Tibial artery (tissue), 4 donors: Measurements from ENCODE around the gene NUDT8.
"Not testable (repeated sequence)": the region's sequence is repeated elsewhere in the genome, so short reads cannot be mapped to it uniquely, and the experiment has no call there.

ENCODE experiments used
- DNase-seq, 2 donors: peaks; one replicate each; pipeline ENCODE4 v3.0.0-alpha.2; 2019
- H3K27ac ChIP-seq, 2 donors: fragments of 200-600 bp; sonication (generic) in 1 of 2; 1 replicate in 1 of 2; 2 replicates in 1 of 2; pipeline ENCODE4 v1.5.1; 2018 to 2019; ENCODE audit warnings: mild to moderate bottlenecking in 1 of 2
- H3K27me3 ChIP-seq, 2 donors: fragments of 200-600 bp; sonication (generic) in 1 of 2; one replicate each; pipeline versions ENCODE4 v1.5.1 to v1.6.0; 2016 to 2019
- H3K36me3 ChIP-seq, 3 donors: fragments of 200-600 bp; sonication (generic) in 2 of 3; one replicate each; pipeline ENCODE4 v1.5.1; 2016 to 2019; ENCODE audit warnings: mild to moderate bottlenecking in 2 of 3
- H3K4me1 ChIP-seq, 4 donors: fragments of 200-600 bp; sonication (generic) in 2 of 4; 1 replicate in 3 of 4; 2 replicates in 1 of 4; pipeline ENCODE4 v1.5.1; 2016 to 2019
- H3K4me3 ChIP-seq, 2 donors: fragments of 200-600 bp; sonication (generic) in 1 of 2; 1 replicate in 1 of 2; 2 replicates in 1 of 2; pipeline ENCODE4 v1.5.1; 2018 to 2019; ENCODE audit warnings: mild to moderate bottlenecking in 2 of 2
- H3K9me3 ChIP-seq, 3 donors: fragments of 200-600 bp; sonication (generic) in 1 of 3; one replicate each; pipeline ENCODE4 v1.5.1; 2016 to 2019
- intact Hi-C: fragments of 100-400 bp; cut with DNase I; formaldehyde crosslinking; loops from one replicate; pipeline ENCODE4 v1.15.0; 2023; ENCODE audit warnings: low total_unique reads
- TF ChIP-seq, protein P1 (sequence below), 2 experiments: fragments of 200-600 bp in 1 of 2; fragments of 450-650 bp in 1 of 2; IDR thresholded peaks; one replicate each; pipeline ENCODE4 v1.5.1; 2017 to 2019; ENCODE audit warnings: antibody characterized with exemption in 2 of 2, mild to moderate bottlenecking in 1 of 2, moderate library complexity in 1 of 2

NUDT8 gene

DNA sequence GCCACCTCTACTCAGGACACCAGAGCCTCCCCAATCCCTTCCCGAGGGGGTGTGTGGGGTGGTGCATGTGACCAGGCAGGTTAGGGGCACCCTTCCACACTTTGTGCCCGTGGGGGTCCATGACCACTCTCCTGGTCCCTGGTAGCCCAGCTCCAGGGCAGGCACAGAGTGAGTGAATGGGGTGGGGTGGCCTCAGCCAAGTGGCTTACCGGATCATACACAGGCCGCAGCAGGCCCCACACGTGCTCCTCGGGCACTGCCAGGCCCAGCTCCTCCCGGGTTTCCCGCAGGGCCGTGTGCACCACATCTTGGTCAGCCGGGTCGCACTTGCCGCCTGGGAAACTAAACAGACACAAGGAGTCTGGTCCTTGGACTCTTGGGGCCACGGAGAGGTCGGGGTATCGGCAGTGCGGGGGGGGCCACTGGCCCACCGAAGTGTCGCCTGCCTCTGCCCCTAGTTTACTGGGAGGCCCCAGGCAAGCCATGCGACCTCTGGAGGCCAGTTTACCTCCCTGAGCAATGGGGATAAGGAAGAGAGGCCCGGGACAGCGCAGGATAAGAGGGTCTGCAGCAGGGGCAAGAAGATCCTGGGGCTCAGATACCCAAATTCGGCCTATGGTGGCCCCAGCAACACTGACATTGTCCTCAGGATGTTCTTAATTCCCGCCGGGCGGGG lies 889 bp downstream of the NUDT8 start:
- Histone ChIP-seq H3K36me3 (no peaks in the 10 kb centered on the region), H3K4me3 (peak overlapping the region; percentile 59 to 83), H3K27me3 (no peaks in the 10 kb centered on the region), H3K27ac (peak overlapping the region; percentile 92 to 93), H3K9me3 (no peaks in the 10 kb centered on the region), H3K4me1 (peaks cover 6 to 29% (median 15%) of the 10 kb centered on the region in 4 donors)
- intact Hi-C loops, result no loop called here
- TF ChIP-seq, protein P1, sequence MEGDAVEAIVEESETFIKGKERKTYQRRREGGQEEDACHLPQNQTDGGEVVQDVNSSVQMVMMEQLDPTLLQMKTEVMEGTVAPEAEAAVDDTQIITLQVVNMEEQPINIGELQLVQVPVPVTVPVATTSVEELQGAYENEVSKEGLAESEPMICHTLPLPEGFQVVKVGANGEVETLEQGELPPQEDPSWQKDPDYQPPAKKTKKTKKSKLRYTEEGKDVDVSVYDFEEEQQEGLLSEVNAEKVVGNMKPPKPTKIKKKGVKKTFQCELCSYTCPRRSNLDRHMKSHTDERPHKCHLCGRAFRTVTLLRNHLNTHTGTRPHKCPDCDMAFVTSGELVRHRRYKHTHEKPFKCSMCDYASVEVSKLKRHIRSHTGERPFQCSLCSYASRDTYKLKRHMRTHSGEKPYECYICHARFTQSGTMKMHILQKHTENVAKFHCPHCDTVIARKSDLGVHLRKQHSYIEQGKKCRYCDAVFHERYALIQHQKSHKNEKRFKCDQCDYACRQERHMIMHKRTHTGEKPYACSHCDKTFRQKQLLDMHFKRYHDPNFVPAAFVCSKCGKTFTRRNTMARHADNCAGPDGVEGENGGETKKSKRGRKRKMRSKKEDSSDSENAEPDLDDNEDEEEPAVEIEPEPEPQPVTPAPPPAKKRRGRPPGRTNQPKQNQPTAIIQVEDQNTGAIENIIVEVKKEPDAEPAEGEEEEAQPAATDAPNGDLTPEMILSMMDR (IDR thresholded peaks at IDR 0.05), result no peak
- no peak for DNase-seq

DNA sequence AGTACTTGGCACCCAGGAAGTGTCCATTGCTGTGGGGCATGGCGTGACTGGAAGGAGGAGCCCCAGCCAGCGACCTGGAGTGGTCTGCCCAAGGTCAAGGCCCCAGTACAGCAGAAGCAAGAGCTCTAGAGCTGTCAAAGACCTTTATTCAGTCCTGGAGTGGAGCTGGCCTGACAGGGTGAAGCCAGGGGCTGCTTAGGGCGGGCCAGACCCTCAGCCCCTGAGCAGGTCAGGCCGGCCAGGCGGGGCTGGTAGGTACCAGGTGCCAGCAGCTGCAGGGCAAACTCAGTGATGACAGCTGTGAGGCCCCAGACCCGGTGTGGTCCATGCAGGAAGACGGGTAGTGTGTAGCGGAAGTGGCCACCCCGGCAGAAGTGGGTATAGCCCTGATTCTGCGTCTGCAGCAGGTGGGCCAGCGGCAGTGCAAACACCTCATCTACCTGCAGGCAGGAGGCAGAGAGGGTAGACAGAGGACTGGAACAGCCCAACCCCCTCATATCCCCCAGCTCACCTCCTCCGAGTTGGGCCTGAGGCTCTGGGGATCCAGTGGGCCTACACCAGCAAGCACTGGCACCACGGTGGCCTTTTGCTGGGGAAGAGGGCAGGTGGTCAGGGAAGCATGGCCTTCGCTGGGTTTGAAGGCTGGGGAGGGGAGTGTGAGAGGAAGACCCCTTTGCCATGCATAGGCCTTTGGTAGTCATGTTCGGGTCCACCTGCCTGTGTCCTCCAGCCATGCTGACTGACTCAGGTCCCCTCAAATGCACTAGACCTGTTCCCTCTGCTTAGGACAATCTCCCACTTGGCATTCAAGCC lies 1.7 kb downstream of the NUDT8 start:
- no peak for DNase-seq
- no peak overlapping the region for H3K27ac ChIP-seq
- intact Hi-C loops, result no loop called here

DNA sequence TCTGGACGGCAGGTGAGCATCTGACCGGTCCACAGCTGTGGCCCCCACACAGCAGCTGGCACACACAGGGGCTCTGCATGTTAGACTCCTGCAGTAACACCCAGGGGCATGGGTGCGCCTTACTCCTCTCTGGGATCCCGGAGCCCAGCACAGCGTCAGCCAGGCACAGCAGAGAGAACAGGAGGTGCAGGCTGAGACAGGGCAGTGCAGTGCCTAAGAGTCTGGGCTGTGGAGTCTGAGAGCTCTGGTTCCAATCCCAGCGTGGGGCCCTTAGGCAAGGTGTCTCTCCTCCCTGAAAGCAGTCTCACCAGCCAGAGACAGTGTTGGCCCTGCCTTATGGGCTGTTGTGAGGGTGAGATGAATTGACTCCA lies 2.3 kb downstream of the NUDT8 start:
- H3K4me1 ChIP-seq, result peaks cover 6 to 29% (median 15%) of the 10 kb centered on the region in 4 donors
- intact Hi-C loops, result no loop called here
- H3K36me3 ChIP-seq, result no peaks in the 10 kb centered on the region
- no peaks in the 10 kb centered on the region for H3K9me3 ChIP-seq
- no peak overlapping the region for H3K4me3 ChIP-seq
- TF ChIP-seq, protein P1 (IDR thresholded peaks at IDR 0.05), result no peak
- DNase-seq, result no peak
- H3K27ac ChIP-seq, result no peak overlapping the region
- no peaks in the 10 kb centered on the region for H3K27me3 ChIP-seq

More for the DNA sequence above, 1.7 kb downstream of the NUDT8 start:
- no peaks in the 10 kb centered on the region for H3K36me3 ChIP-seq
- H3K9me3 ChIP-seq, result no peaks in the 10 kb centered on the region
- TF ChIP-seq, protein P1 (IDR thresholded peaks at IDR 0.05), result no peak
- no peak overlapping the region for H3K4me3 ChIP-seq
- H3K4me1 ChIP-seq, result peaks cover 6 to 29% (median 15%) of the 10 kb centered on the region in 4 donors
- H3K27me3 ChIP-seq, result no peaks in the 10 kb centered on the region

DNA sequence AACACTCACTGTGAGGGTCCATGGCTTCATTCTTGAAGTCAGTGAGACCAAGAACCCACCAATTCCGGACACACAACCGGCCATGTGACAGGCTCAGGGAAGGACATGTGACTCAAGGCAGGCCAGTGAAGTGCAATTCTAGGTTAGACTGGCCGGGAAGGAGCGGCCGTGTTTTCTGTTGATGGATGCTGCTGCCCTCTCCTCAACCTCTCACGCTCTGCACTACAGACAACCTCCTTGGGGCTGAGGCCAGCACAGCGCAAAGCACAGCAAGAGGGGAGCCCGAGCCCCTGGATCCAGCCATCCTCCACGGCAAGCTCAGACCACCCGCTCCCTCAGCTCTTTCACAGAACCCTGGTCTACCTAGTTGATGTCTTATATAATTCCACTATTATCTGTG lies 2.8 kb downstream of the NUDT8 start:
- H3K4me3 ChIP-seq, result no peak overlapping the region
- intact Hi-C loops, result no loop called here
- peaks cover 6 to 29% (median 15%) of the 10 kb centered on the region in 4 donors for H3K4me1 ChIP-seq
- no peak overlapping the region for H3K27ac ChIP-seq
- no peaks in the 10 kb centered on the region for H3K9me3 ChIP-seq
- no peaks in the 10 kb centered on the region for H3K27me3 ChIP-seq
- TF ChIP-seq, protein P1 (IDR thresholded peaks at IDR 0.05), result no peak
- no peaks in the 10 kb centered on the region for H3K36me3 ChIP-seq
- no peak for DNase-seq

DNA sequence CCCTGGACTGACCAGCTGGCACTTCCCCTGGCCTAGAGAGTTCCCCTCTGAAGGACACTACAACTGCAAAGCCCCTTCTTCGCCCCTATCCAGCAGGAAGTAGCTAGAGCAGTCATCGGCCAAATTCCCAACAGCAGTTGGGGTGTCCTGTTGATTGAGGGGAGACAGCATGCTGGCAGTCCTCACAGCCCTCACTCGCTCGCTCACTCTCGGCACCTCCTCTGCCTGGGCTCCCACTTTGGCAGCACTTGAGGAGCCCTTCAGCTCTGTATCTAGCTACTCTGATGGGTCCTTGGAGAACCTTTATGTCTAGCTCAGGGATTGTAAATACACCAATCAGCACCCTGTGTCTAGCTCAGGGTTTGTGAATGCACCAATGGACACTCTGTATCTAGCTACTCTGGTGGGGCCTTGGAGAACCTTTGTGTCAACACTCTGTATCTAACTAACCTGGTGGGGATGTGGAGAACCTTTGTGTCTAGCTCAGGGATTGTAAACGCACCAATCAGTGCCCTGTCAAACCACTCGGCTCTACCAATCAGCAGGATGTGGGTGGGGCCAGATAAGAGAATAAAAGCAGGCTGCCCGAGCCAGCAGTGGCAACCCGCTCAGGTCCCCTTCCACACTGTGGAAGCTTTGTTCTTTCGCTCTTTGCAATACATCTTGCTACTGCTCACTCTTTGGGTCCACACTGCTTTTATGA lies 3.5 kb downstream of the NUDT8 start:
- intact Hi-C loops, H3K4me3 ChIP-seq: not testable (repeated sequence)

DNA sequence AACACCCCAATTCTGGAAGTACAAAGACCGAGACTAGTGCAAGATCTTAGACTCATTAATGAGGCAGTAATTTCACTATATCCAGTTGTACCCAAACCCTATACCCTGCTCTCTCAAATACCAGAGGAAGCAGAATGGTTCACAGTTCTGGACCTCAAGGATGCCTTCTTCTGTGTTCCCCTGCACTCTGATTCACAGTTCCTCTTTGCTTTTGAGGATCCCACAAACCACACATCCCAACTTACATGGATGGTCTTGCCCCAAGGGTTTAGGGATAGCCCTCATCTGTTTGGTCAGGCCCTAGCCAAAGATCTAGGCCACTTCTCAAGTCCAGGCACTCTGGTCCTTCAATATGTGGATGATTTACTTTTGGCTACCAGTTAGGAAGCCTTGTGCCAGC lies 5.9 kb downstream of the NUDT8 start:
- H3K4me1 ChIP-seq, H3K9me3 ChIP-seq, H3K36me3 ChIP-seq, intact Hi-C loops, DNase-seq, H3K4me3 ChIP-seq, H3K27ac ChIP-seq, H3K27me3 ChIP-seq: not testable (repeated sequence)

More for the DNA sequence above, 3.5 kb downstream of the NUDT8 start:
- not testable (repeated sequence) for H3K36me3 ChIP-seq, H3K9me3 ChIP-seq, DNase-seq, H3K27ac ChIP-seq, H3K27me3 ChIP-seq
- H3K4me1 ChIP-seq, result peaks cover 6 to 27% (median 15%) of the 10 kb centered on the region in 4 donors

DNA sequence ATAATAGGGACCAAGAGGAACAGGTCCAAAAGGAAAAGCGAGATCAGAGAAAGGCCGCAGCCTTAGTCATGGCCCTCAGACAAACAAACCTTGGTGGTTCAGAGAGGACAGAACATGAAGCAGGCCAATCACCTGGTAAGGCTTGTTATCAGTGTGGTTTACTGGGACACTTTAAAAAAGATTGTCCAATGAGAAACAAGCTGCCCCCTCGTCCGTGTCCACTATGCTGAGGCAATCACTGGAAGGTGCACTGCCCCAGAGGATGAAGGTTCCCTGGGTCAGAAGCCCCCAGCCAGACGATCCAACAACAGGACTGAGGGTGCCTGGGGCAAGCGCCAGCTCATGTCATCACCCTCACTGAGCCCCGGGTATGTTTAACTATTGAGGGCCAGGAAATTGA lies 6.8 kb downstream of the NUDT8 start:
- intact Hi-C loops, DNase-seq, H3K9me3 ChIP-seq, H3K36me3 ChIP-seq, H3K27me3 ChIP-seq, H3K27ac ChIP-seq, H3K4me1 ChIP-seq, H3K4me3 ChIP-seq: not testable (repeated sequence)

DNA sequence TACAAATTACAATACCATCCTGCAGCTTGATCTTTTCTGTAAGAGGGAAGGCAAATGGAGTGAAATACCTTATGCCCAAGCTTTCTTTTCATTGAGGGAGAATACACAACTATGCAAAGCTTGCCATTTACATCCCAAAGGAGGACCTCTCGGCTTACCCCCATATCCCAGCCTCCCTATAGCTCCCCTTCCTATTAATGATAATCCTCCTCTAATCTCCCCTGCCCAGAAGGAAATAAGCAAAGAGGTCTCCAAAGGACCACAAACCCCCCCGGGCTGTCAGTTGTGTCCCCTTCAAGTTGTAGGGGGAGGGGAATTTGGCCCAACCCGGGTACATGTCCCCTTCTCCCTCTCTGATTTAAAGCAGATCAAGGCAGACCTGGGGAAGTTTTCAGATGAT lies 7.8 kb downstream of the NUDT8 start:
- H3K27me3 ChIP-seq, H3K4me3 ChIP-seq, H3K9me3 ChIP-seq, H3K27ac ChIP-seq, intact Hi-C loops, H3K4me1 ChIP-seq, DNase-seq, H3K36me3 ChIP-seq: not testable (repeated sequence)

DNA sequence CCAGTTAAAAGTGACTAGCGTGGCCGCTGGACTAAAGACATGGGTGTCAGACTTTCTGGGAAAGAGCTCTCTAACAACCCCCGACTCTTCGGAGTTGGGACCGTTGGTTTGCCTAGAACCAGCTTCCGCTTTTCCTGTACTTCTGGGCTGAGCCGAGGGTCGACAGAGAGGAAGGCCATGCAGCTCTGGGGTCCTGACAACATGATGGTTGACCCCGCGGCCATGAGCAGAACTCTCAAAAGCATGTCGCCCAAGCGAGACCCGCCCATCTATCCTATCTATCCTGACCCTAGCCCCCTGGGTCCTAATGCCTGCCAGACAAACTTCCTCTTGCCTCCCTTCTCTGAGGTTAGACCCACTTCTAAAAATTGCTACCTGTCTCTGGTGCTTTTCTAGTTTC lies 9.1 kb downstream of the NUDT8 start:
- H3K9me3 ChIP-seq, H3K36me3 ChIP-seq, DNase-seq, H3K4me3 ChIP-seq, H3K27ac ChIP-seq, intact Hi-C loops, H3K4me1 ChIP-seq, H3K27me3 ChIP-seq: not testable (repeated sequence)
